Ovary (tissue), 3 donors: ENCODE data around the gene GUCY1A1.

ENCODE experiments used
- EP300 ChIP-seq: sonication (generic); formaldehyde crosslinking; IDR thresholded peaks from one replicate; pipeline ENCODE4 v1.6.1; 2017; ENCODE audit warnings: antibody characterized with exemption
- POLR2A ChIP-seq: fragments of 450-650 bp; IDR thresholded peaks from one replicate; pipeline ENCODE4 v1.6.1; 2017; ENCODE audit warnings: antibody characterized with exemption, mild to moderate bottlenecking, moderate library complexity
- TF ChIP-seq, protein P1 (sequence below), 3 donors: fragments of 450-650 bp in 2 of 3; fragments of 200-600 bp in 1 of 3; IDR thresholded peaks; one replicate each; pipeline versions ENCODE4 v1.5.1 to v1.8.0; 2016 to 2022; ENCODE audit warnings: antibody characterized with exemption in 3 of 3, mild to moderate bottlenecking in 1 of 3
- donor health status: DM: no; HTN: no; CAD: no.

DNA sequence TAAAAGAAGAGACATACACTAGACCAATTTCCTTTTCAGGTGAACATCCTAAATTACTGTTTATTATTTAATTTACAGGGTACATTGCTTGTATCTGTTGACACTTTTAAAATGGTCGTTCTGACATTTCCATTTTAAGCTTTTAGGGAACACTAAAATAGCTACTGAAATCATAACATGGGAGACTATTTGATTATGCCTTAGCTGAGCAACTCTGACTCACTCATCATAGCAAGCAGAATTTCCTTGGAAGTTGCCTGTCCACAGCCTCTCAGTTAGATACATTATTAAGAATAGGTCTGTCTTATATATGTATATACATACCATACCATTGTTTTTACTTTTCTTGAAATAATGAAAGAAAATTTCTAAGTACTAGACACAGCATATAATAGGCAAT, 114.1 kb downstream of the GUCY1A1 start:
- TF ChIP-seq, protein P1, sequence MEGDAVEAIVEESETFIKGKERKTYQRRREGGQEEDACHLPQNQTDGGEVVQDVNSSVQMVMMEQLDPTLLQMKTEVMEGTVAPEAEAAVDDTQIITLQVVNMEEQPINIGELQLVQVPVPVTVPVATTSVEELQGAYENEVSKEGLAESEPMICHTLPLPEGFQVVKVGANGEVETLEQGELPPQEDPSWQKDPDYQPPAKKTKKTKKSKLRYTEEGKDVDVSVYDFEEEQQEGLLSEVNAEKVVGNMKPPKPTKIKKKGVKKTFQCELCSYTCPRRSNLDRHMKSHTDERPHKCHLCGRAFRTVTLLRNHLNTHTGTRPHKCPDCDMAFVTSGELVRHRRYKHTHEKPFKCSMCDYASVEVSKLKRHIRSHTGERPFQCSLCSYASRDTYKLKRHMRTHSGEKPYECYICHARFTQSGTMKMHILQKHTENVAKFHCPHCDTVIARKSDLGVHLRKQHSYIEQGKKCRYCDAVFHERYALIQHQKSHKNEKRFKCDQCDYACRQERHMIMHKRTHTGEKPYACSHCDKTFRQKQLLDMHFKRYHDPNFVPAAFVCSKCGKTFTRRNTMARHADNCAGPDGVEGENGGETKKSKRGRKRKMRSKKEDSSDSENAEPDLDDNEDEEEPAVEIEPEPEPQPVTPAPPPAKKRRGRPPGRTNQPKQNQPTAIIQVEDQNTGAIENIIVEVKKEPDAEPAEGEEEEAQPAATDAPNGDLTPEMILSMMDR (IDR thresholded peaks at IDR 0.05): no peak
- TF ChIP-seq EP300 (no peak), POLR2A (no peak)
